CD14-positive monocyte (primary cell): ENCODE results near the gene CELF2. TPM values are rescaled to one million over a fixed set of nuclear protein-coding genes. Genes with fewer than 3 reads are reported as not detected.

Experiments used
- DNase-seq, 3 donors: peaks; one replicate each; pipeline ENCODE4 v3.0.0-alpha.2; 2011 to 2022
- H2AFZ ChIP-seq: 2 replicates; pipeline ENCODE4 v1.6.0; 2012; ENCODE audit warnings: mild to moderate bottlenecking, low read depth, low read length, inconsistent platforms; ENCODE audit not compliant: insufficient read depth, poor library complexity, severe bottlenecking
- H3K27ac ChIP-seq, 2 donors: 1 replicate in 1 of 2; 2 replicates in 1 of 2; pipeline ENCODE4 v1.5.1; 2012 to 2013; ENCODE audit warnings: low read length in 2 of 2, control low read depth in 1 of 2, inconsistent platforms in 1 of 2, low read depth in 1 of 2, mild to moderate bottlenecking in 1 of 2
- H3K27me3 ChIP-seq, 2 donors: one replicate each; pipeline versions ENCODE4 v1.6.0 to v1.6.1; 2011 to 2013; ENCODE audit warnings: low read length in 2 of 2; ENCODE audit not compliant: control insufficient read depth in 2 of 2, insufficient read depth in 2 of 2
- H3K36me3 ChIP-seq, 2 donors: replicated peaks in 1 of 2; 1 replicate in 1 of 2; 2 replicates in 1 of 2; pipeline versions ENCODE4 v1.5.1 to v1.6.1; 2012 to 2013; ENCODE audit warnings: low read length in 2 of 2, control low read depth in 1 of 2, inconsistent platforms in 1 of 2, mild to moderate bottlenecking in 1 of 2; ENCODE audit not compliant: insufficient read depth in 2 of 2, control insufficient read depth in 1 of 2
- H3K4me1 ChIP-seq, 2 donors: 1 replicate in 1 of 2; 2 replicates in 1 of 2; pipeline versions ENCODE4 v1.5.1 to v1.6.1; 2012 to 2013; ENCODE audit warnings: low read length in 2 of 2, control low read depth in 1 of 2, inconsistent platforms in 1 of 2, mild to moderate bottlenecking in 1 of 2, moderate library complexity in 1 of 2; ENCODE audit not compliant: insufficient read depth in 2 of 2, control insufficient read depth in 1 of 2
- H3K4me2 ChIP-seq: replicated peaks from 2 replicates; pipeline ENCODE3; 2012; ENCODE audit warnings: low read length, moderate library complexity, mild to moderate bottlenecking; ENCODE audit not compliant: poor library complexity, severe bottlenecking; ENCODE audit errors: extremely low read depth
- H3K4me3 ChIP-seq, 3 experiments: fragments of 200-600 bp in 1 of 3; sonication (generic) in 1 of 3; replicated peaks in 1 of 3; 1 replicate in 2 of 3; 2 replicates in 1 of 3; pipeline ENCODE4 v1.5.1; 2011 to 2013; ENCODE audit warnings: low read length in 3 of 3, mild to moderate bottlenecking in 3 of 3, control low read depth in 2 of 3, low read depth in 2 of 3, inconsistent platforms in 1 of 3, moderate library complexity in 1 of 3
- H3K79me2 ChIP-seq: 2 replicates; pipeline ENCODE4 v1.6.0; 2012; ENCODE audit warnings: mild to moderate bottlenecking, control low read depth, inconsistent platforms, low read length, moderate library complexity; ENCODE audit not compliant: insufficient read depth
- H3K9ac ChIP-seq: 2 replicates; pipeline ENCODE4 v1.6.0; 2017; ENCODE audit warnings: low read length, mild to moderate bottlenecking; ENCODE audit not compliant: insufficient read depth, poor library complexity, severe bottlenecking
- H3K9me3 ChIP-seq, 2 donors: replicated peaks in 1 of 2; 1 replicate in 1 of 2; 2 replicates in 1 of 2; pipeline versions ENCODE4 v1.5.1 to v1.6.1; 2012 to 2013; ENCODE audit warnings: low read length in 2 of 2, control low read depth in 1 of 2; ENCODE audit not compliant: control insufficient read depth in 1 of 2, insufficient read depth in 1 of 2
- H4K20me1 ChIP-seq: 2 replicates; pipeline ENCODE4 v1.6.0; 2012; ENCODE audit warnings: mild to moderate bottlenecking, low read length, control low read depth, moderate library complexity; ENCODE audit not compliant: insufficient read depth
- H3K27ac Mint-ChIP-seq, 7 donors: one replicate each; pipeline ENCODE4 v1.8.0; 2020; ENCODE audit warnings: mild to moderate bottlenecking in 7 of 7, mixed read lengths in 7 of 7, moderate library complexity in 6 of 7, inconsistent platforms in 2 of 7
- H3K27me3 Mint-ChIP-seq, 3 donors: one replicate each; pipeline ENCODE4 v1.8.0; 2021 to 2022; ENCODE audit warnings: low read depth in 3 of 3, mild to moderate bottlenecking in 3 of 3, mixed read lengths in 3 of 3, moderate library complexity in 3 of 3, inconsistent platforms in 1 of 3
- H3K36me3 Mint-ChIP-seq, 2 donors: one replicate each; pipeline ENCODE4 v1.8.0; 2020; ENCODE audit warnings: mixed read lengths in 2 of 2, inconsistent platforms in 1 of 2, mild to moderate bottlenecking in 1 of 2
- H3K4me1 Mint-ChIP-seq: one replicate; pipeline ENCODE4 v1.8.0; 2020; ENCODE audit warnings: mild to moderate bottlenecking, mixed read lengths
- H3K4me3 Mint-ChIP-seq, 2 donors: one replicate each; pipeline ENCODE4 v1.8.0; 2020; ENCODE audit warnings: mild to moderate bottlenecking in 2 of 2, mixed read lengths in 2 of 2, moderate library complexity in 1 of 2
- H3K9me3 Mint-ChIP-seq, 7 donors: one replicate each; pipeline ENCODE4 v1.8.0; 2020 to 2022; ENCODE audit warnings: mixed read lengths in 7 of 7, mild to moderate bottlenecking in 6 of 7, moderate library complexity in 6 of 7, inconsistent platforms in 2 of 7
- WGBS: methylation state at CpG from one replicate; pipeline ENCODE4 v1.1.5; 2013; ENCODE audit warnings: missing lambda C conversion rate; ENCODE audit not compliant: insufficient coverage; 5-methylcytosine and 5-hydroxymethylcytosine counted together
- intact Hi-C, 2 donors: fragments of 100-400 bp; cut with micrococcal nuclease; formaldehyde crosslinking; loops; one replicate each; pipeline versions ENCODE4 v1.15.0 to v1.15.1; 2023
- polyA plus RNA-seq, 3 donors: library from polyadenylated mRNA; depleted of rRNA in 1 of 3; unstranded in 2 of 3; stranded (reverse) in 1 of 3; fragments of 300-500 nt in 2 of 3; fragments of >200 nt in 1 of 3; fragmentation: Illumina TruSeq in 2 of 3; gene quantifications; 1 replicate in 2 of 3; 2 replicates in 1 of 3; pipeline ENCODE4 v1.2.3, GENCODE V29; 2012 to 2021
- TF ChIP-seq, protein P1 (sequence below): fragments of 200-600 bp; IDR thresholded peaks from one replicate; pipeline ENCODE4 v1.8.0; 2022; ENCODE audit warnings: antibody characterized with exemption, mild to moderate bottlenecking

The CELF2 gene
- polyA plus RNA-seq, 3 donors, result 53.5 to 93.3 (median 80.5) TPM

DNA sequence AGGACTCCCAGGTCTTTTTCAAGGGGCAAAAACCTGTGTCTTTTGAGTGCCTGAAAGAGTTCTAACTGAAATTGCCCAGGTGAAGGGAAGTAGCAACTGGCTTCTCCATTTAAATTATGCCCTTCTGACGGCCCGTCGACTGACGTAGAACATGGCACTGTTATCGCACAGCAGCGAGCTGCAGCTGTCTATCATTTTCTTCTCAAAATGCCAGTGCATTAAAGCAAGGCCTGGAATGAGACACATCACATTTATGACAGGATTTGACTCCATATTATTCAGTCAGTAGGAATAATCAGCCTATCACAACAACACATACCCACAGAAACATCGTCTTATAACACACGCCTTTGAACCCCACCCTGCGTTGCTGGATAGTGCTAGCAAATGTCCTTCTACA lies 69.7 kb downstream of the CELF2 start:
- WGBS, result 96% methylated on average over 8 of the region's 9 CpGs
- H3K27me3 Mint-ChIP-seq, result no peaks in the 10 kb centered on the region
- Histone ChIP-seq H3K9me3 (no peaks in the 10 kb centered on the region), H3K36me3 (no peaks in the 10 kb centered on the region), H3K9ac (no peak overlapping the region), H3K4me2 (no peak overlapping the region), H4K20me1 (no peaks in the 10 kb centered on the region), H3K79me2 (no peaks in the 10 kb centered on the region), H2AFZ (no peak overlapping the region), H3K27me3 (no peaks in the 10 kb centered on the region), H3K4me3 (no peak overlapping the region), H3K4me1 (no peaks in the 10 kb centered on the region), H3K27ac (no peak overlapping the region)
- TF ChIP-seq, protein P1, sequence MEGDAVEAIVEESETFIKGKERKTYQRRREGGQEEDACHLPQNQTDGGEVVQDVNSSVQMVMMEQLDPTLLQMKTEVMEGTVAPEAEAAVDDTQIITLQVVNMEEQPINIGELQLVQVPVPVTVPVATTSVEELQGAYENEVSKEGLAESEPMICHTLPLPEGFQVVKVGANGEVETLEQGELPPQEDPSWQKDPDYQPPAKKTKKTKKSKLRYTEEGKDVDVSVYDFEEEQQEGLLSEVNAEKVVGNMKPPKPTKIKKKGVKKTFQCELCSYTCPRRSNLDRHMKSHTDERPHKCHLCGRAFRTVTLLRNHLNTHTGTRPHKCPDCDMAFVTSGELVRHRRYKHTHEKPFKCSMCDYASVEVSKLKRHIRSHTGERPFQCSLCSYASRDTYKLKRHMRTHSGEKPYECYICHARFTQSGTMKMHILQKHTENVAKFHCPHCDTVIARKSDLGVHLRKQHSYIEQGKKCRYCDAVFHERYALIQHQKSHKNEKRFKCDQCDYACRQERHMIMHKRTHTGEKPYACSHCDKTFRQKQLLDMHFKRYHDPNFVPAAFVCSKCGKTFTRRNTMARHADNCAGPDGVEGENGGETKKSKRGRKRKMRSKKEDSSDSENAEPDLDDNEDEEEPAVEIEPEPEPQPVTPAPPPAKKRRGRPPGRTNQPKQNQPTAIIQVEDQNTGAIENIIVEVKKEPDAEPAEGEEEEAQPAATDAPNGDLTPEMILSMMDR, result no peak
- peaks cover 0 to 2% (median 0%) of the 10 kb centered on the region in 7 donors for H3K9me3 Mint-ChIP-seq
- H3K4me3 Mint-ChIP-seq, result no peak overlapping the region
- intact Hi-C loops, result no loop called here
- H3K4me1 Mint-ChIP-seq, result no peaks in the 10 kb centered on the region
- DNase-seq, result no peak
- no peaks in the 10 kb centered on the region for H3K36me3 Mint-ChIP-seq
- no peak overlapping the region for H3K27ac Mint-ChIP-seq

DNA sequence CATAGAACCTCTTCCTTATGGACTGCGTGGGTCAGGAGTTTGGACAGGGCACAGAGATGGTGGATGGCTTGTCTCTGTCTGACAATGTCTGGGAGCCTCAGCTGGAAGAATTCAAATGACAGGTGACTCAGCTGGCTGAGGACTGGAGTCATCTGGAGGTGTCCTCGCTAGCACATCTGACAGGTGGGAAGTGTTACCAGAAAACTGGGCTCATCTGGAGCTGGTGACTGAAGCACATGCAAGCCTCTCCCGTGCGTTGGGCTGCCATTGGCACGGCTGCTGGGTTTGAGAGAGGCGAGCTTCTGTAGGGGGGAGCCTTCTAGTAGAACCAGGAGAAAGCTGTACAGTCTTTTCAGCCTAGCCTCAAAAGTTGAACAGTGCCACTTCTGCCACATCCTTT lies 71.0 kb downstream of the CELF2 start:
- Mint-ChIP-seq H3K4me3 (no peak overlapping the region), H3K27me3 (no peaks in the 10 kb centered on the region), H3K36me3 (no peaks in the 10 kb centered on the region), H3K9me3 (peaks cover 0 to 2% (median 0%) of the 10 kb centered on the region in 7 donors), H3K4me1 (no peaks in the 10 kb centered on the region), H3K27ac (no peak overlapping the region)
- WGBS, result 87% methylated on average over 4 of the region's 6 CpGs
- Histone ChIP-seq H3K4me1 (no peaks in the 10 kb centered on the region), H3K36me3 (no peaks in the 10 kb centered on the region), H3K9me3 (no peaks in the 10 kb centered on the region), H3K27me3 (no peaks in the 10 kb centered on the region), H4K20me1 (no peaks in the 10 kb centered on the region), H3K4me3 (no peak overlapping the region), H3K4me2 (no peak overlapping the region), H3K9ac (no peak overlapping the region), H3K27ac (no peak overlapping the region), H2AFZ (no peak overlapping the region), H3K79me2 (no peaks in the 10 kb centered on the region)
- intact Hi-C loops, result no loop called here
- no peak for DNase-seq
- TF ChIP-seq, protein P1, result no peak
